ENCODE measurements around the gene MACROD2. TPM values are rescaled to one million over a fixed set of nuclear protein-coding genes. Genes with fewer than 3 reads are reported as not detected.

Gene MACROD2
- total RNA-seq, 1 experiment from 2014 or later, result 1.6 TPM

DNA sequence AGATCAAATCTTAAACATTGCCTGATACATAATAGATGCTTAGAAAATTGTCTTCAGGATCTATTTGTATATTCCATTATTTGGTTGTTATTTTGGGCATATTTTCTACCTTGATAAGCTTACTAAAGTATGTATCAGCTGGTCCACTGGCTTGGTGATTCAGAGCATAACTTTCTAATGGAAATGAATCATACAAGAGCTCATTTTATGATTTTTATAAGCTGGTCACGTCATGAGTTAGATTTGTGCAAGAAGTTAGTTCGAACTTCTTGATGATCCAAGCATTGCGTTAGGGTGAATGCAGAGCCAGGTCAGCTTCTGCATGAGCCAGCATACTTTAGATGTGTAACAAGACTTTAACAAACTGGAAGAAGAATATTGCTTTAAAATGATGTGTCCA is 486.5 kb downstream of the MACROD2 start:
- Mint-ChIP-seq H3K27me3 (ENCODE audit: low read depth) (no peaks in the 10 kb centered on the region), H3K27ac (no peak overlapping the region), H3K9me3 (no peaks in the 10 kb centered on the region; a peak in 2 of 5 replicates), H3K4me1 (no peaks in the 10 kb centered on the region), H3K36me3 (ENCODE audit: insufficient read depth in 1 of 3, low read depth in 3 of 3) (no peaks in the 10 kb centered on the region), H3K4me3 (no peak overlapping the region)
- Histone ChIP-seq H3K27ac (ENCODE audit: insufficient read length, low read depth, low read length) (no peak overlapping the region), H2BK12ac (ENCODE audit: insufficient read length, low read depth, low read length) (no peak overlapping the region), H2AK5ac (ENCODE audit: insufficient read length, low read length) (no peak overlapping the region), H2BK120ac (ENCODE audit: low read depth, low read length, poor library complexity, severe bottlenecking) (no peak overlapping the region), H3K4me1 (ENCODE audit: insufficient read depth, low read length) (no peaks in the 10 kb centered on the region), H3K23me2 (ENCODE audit: insufficient read length, low read depth, low read length, poor library complexity, severe bottlenecking) (no peaks in the 10 kb centered on the region), H2BK5ac (ENCODE audit: insufficient read length, low read length) (no peak overlapping the region), H3T11ph (ENCODE audit: low read length) (no peak overlapping the region), H3K79me1 (ENCODE audit: insufficient read depth, low read depth, low read length, poor library complexity, severe bottlenecking) (no peaks in the 10 kb centered on the region), H2BK15ac (ENCODE audit: low read depth, low read length) (no peak overlapping the region), H3K56ac (ENCODE audit: insufficient read length, low read depth, low read length) (no peak overlapping the region), H3K18ac (ENCODE audit: insufficient read length, low read depth, low read length) (no peak overlapping the region), H2BK20ac (ENCODE audit: low read depth, low read length, poor library complexity, severe bottlenecking) (no peak overlapping the region), H4K5ac (ENCODE audit: insufficient read length, low read depth, low read length) (no peak overlapping the region), H4K20me1 (ENCODE audit: control insufficient read depth, insufficient read depth, insufficient read length) (no peaks in the 10 kb centered on the region), H3K14ac (ENCODE audit: insufficient read depth, low read length) (no peak overlapping the region), H3K4me2 (ENCODE audit: insufficient read depth, insufficient read length, low read length) (no peak overlapping the region), H3K9ac (ENCODE audit: extremely low read depth, insufficient read length, low read length) (no peak overlapping the region), H3K27me3 (ENCODE audit: insufficient read depth, low read length) (no peaks in the 10 kb centered on the region), H3K4ac (ENCODE audit: low read depth, low read length) (no peak overlapping the region), H3K79me2 (ENCODE audit: insufficient read depth, low read length) (no peaks in the 10 kb centered on the region; the same call in 1 of the 2 replicates), H4K91ac (ENCODE audit: insufficient read length, low read depth, low read length) (no peak overlapping the region), H4K8ac (replicated peaks; ENCODE audit: insufficient read length, low read depth, low read length) (no peak overlapping the region), H3K23ac (ENCODE audit: insufficient read length, low read depth, low read length) (no peak overlapping the region), H2AFZ (ENCODE audit: low read length) (no peak overlapping the region), H3K9me3 (ENCODE audit: control insufficient read depth, low read depth, low read length) (no peaks in the 10 kb centered on the region)
- TF ChIP-seq, protein P1, sequence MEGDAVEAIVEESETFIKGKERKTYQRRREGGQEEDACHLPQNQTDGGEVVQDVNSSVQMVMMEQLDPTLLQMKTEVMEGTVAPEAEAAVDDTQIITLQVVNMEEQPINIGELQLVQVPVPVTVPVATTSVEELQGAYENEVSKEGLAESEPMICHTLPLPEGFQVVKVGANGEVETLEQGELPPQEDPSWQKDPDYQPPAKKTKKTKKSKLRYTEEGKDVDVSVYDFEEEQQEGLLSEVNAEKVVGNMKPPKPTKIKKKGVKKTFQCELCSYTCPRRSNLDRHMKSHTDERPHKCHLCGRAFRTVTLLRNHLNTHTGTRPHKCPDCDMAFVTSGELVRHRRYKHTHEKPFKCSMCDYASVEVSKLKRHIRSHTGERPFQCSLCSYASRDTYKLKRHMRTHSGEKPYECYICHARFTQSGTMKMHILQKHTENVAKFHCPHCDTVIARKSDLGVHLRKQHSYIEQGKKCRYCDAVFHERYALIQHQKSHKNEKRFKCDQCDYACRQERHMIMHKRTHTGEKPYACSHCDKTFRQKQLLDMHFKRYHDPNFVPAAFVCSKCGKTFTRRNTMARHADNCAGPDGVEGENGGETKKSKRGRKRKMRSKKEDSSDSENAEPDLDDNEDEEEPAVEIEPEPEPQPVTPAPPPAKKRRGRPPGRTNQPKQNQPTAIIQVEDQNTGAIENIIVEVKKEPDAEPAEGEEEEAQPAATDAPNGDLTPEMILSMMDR (conservative IDR thresholded peaks at IDR 0.05), result no peak
- no peak for DNase-seq
- WGBS (ENCODE audit: extremely low coverage, insufficient read length, low lambda C conversion rate), result no CpG with 5 or more reads among the region's 3 CpGs

Measured in H9 (cell line).